SKM-1 (cell line): ENCODE results near the gene NACAD.
"Not testable (repeated sequence)": the region's sequence is repeated elsewhere in the genome, so short reads cannot be mapped to it uniquely, and the experiment has no call there.

Experiments used
- DNase-seq: peaks from one replicate; lab custom pipeline; 2025; ENCODE audit not compliant: unreplicated experiment; lab: John Stamatoyannopoulos, UW

The NACAD gene

GRCh38 chr7:45118292-45118691 is 29.5 kb upstream of the NACAD start:
- no peak for DNase-seq

- no peak for DNase-seq
These were observed 28.8 kb upstream of the NACAD start for GRCh38 chr7:45117582-45117981.

GRCh38 chr7:45116048-45116447 is 27.3 kb upstream of the NACAD start:
- DNase-seq: no peak

GRCh38 chr7:45114926-45115325 is 26.2 kb upstream of the NACAD start:
- no peak for DNase-seq

- DNase-seq: not testable (repeated sequence)
These were observed 25.5 kb upstream of the NACAD start for GRCh38 chr7:45114257-45114656.

- no peak for DNase-seq
These were observed 23.9 kb upstream of the NACAD start for GRCh38 chr7:45112648-45113047.

- DNase-seq: peak; percentile 89
These were observed 22.8 kb upstream of the NACAD start, which contains the start of gene TBRG4 for GRCh38 chr7:45111298-45112223. Gene TBRG4 (minus strand): TSS chr7:45111697. CDS start chr7:45109237, 2,460 bp downstream.

GRCh38 chr7:45108863-45109262 is 20.1 kb upstream of the NACAD start:
- DNase-seq: no peak

- DNase-seq: no peak
These were observed 18.6 kb upstream of the NACAD start for GRCh38 chr7:45107356-45107755.

- DNase-seq: no peak
These were observed 18.1 kb upstream of the NACAD start for GRCh38 chr7:45106820-45107219.

GRCh38 chr7:45105588-45106188 is 16.9 kb upstream of the NACAD start:
- DNase-seq: no peak

- no peak for DNase-seq
These were observed 16.2 kb upstream of the NACAD start for GRCh38 chr7:45104844-45105587.

GRCh38 chr7:45103958-45104843 is 15.4 kb upstream of the NACAD start:
- no peak for DNase-seq

GRCh38 chr7:45102785-45103712 is 14.3 kb upstream of the NACAD start:
- DNase-seq: no peak

GRCh38 chr7:45101748-45102147 is 13.0 kb upstream of the NACAD start:
- DNase-seq: no peak

- no peak for DNase-seq
These were observed 12.2 kb upstream of the NACAD start for GRCh38 chr7:45100761-45101480.

GRCh38 chr7:45099891-45100760 is 11.4 kb upstream of the NACAD start:
- no peak for DNase-seq
